ENCODE measurements around the gene FBXO38. TPM values are rescaled to one million over a fixed set of nuclear protein-coding genes. Genes with fewer than 3 reads are reported as not detected.

The FBXO38 gene
- total RNA-seq, 6 experiments from 2014 or later, result 28.1 to 31.7 (median 30.9) TPM

DNA sequence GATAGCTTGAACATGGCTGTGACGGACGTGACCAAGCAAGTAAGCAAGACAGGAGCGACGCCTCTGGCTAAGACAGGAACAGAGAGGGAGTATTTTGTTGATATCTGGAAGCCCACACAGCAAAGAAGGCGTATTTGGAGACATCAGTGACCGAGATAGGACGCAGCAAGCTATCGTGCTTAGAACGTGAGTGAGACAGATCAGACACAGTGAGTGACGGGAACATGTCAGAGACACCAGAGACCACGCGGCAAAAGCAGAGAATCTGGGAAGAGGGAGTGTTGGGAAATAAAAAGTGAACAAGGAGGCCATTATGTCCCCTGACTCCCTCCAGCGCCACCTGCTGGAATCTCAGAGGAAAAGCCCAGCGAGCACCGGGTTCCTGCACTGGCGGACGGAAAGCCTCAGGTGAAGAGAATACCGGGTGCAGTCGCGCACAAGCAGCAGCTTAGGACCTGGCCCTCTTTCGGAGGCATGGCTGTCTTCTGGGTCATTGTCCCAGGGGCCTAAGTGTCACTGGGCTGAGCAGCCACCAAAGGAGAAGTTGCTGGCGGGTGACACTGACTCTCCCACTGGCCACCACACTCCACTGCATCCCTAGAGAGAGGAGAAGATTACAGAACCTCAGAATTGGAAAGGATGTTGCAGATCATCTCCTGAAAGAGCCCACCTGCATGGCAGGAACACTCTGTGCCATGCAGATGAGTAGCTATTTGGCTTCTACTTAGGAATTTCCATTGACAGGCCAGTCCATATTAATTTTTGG is 99.1 kb downstream of the FBXO38 start:
- peaks cover 18% of the 10 kb centered on the region for H3K27me3 Mint-ChIP-seq (ENCODE audit: insufficient read depth)

DNA sequence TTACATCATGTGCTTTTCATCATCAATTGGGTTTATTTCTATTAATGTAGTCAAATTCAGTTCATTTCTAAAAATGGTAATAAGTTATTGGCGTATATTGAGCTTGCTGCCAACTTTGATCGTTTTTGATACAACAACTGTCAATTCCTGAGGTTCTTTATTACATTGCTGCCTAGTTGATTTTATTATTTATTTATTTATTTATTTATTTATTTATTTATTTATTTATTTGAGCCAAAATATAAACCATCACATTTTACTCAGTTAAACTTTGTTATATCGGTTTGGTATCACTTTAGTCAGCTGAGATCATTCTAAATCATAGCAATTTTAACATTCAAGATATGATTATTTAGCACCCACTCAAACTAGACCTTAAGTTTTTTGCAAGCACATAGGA is 100.0 kb downstream of the FBXO38 start:
- DNase-seq, result no peak
- TF ChIP-seq, protein P1, sequence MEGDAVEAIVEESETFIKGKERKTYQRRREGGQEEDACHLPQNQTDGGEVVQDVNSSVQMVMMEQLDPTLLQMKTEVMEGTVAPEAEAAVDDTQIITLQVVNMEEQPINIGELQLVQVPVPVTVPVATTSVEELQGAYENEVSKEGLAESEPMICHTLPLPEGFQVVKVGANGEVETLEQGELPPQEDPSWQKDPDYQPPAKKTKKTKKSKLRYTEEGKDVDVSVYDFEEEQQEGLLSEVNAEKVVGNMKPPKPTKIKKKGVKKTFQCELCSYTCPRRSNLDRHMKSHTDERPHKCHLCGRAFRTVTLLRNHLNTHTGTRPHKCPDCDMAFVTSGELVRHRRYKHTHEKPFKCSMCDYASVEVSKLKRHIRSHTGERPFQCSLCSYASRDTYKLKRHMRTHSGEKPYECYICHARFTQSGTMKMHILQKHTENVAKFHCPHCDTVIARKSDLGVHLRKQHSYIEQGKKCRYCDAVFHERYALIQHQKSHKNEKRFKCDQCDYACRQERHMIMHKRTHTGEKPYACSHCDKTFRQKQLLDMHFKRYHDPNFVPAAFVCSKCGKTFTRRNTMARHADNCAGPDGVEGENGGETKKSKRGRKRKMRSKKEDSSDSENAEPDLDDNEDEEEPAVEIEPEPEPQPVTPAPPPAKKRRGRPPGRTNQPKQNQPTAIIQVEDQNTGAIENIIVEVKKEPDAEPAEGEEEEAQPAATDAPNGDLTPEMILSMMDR (IDR thresholded peaks at IDR 0.05), result no peak
- H3K4me3 Mint-ChIP-seq, result no peak overlapping the region
- H3K9me3 Mint-ChIP-seq, result no peaks in the 10 kb centered on the region
- no peaks in the 10 kb centered on the region for H3K36me3 Mint-ChIP-seq (ENCODE audit: low read depth)
- H3K4me1 Mint-ChIP-seq (ENCODE audit: low read depth), result peaks cover 21% of the 10 kb centered on the region
- H3K27ac Mint-ChIP-seq, result no peak overlapping the region
- peaks cover 12% of the 10 kb centered on the region for H3K27me3 Mint-ChIP-seq (ENCODE audit: insufficient read depth)

More for the DNA sequence above, 99.1 kb downstream of the FBXO38 start:
- peak; percentile 31 for DNase-seq
- Mint-ChIP-seq H3K36me3 (ENCODE audit: low read depth) (no peaks in the 10 kb centered on the region), H3K4me3 (peak overlapping the region; percentile 81), H3K4me1 (ENCODE audit: low read depth) (peaks cover 21% of the 10 kb centered on the region), H3K27ac (no peak overlapping the region), H3K9me3 (no peaks in the 10 kb centered on the region)
- TF ChIP-seq, protein P1 (IDR thresholded peaks at IDR 0.05), result peak; percentile 86

DNA sequence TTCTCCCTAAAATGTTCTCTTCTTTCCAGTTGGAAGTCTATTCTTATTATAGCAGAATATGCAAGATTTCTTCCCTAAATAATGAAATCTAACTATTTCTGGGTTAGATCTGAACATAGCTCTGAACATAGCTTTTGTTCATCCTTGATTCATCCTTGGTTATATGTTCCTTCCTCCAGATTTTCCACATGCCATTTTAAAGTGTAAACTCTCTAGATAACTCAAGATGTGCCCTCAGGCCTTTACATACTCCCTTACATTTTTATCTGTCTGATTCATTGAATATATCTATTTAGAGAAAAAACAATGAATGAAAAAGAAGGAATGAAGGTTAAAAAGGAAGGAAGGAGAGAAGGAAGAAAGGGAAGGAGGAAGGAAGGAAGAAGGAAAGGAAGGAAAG is 100.9 kb downstream of the FBXO38 start:
- H3K27ac Mint-ChIP-seq, result no peak overlapping the region

DNA sequence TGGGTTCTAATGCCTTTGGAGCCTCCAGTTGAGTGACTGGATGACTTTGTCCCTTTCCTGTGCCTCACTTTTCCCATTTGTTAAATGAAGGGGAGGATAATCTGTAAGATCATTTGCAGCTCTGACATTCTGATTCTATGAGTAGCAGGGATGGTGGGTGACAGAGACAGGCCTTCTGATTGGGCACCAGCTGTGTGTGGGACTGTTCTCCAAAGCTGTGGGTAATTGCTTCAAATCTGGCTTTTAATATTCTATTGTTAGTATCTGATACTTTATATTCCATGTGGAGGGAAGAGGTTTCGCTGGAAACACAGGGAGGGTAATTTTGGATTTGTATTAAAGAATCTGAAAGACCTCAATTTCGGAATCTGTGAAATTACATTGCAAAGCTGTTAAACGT is 102.7 kb downstream of the FBXO38 start:
- Mint-ChIP-seq H3K4me1 (ENCODE audit: low read depth) (peaks cover 21% of the 10 kb centered on the region), H3K27me3 (ENCODE audit: insufficient read depth) (peaks cover 11% of the 10 kb centered on the region), H3K4me3 (no peak overlapping the region), H3K36me3 (ENCODE audit: low read depth) (no peaks in the 10 kb centered on the region), H3K27ac (no peak overlapping the region), H3K9me3 (no peaks in the 10 kb centered on the region)
- TF ChIP-seq, protein P1 (IDR thresholded peaks at IDR 0.05), result no peak
- no peak for DNase-seq

More for the DNA sequence above, 100.9 kb downstream of the FBXO38 start:
- Mint-ChIP-seq H3K4me3 (no peak overlapping the region), H3K9me3 (no peaks in the 10 kb centered on the region), H3K27me3 (ENCODE audit: insufficient read depth) (peaks cover 8% of the 10 kb centered on the region), H3K36me3 (ENCODE audit: low read depth) (no peaks in the 10 kb centered on the region), H3K4me1 (ENCODE audit: low read depth) (peaks cover 21% of the 10 kb centered on the region)
- peak; percentile 14 for DNase-seq
- TF ChIP-seq, protein P1 (IDR thresholded peaks at IDR 0.05), result no peak

DNA sequence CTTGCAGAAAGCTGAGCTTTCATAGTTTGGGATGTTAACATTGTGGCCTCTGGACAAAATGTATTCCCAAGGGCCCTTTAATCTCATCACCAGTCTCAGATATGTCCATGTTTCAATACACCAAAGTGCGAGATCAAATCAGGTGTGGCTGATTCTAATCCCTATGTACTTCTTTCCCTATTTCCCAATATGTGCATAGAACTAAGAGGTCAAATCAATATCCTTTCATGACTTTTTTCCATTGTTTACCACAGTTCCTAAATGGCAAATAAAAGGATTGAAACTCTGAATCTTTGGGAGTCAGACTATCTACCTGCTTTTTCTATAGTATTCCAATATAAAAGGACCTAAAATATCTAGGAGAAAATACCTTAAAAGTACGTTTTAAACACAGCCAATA is 105.0 kb downstream of the FBXO38 start:
- no peak overlapping the region for H3K4me3 Mint-ChIP-seq
- peaks cover 8% of the 10 kb centered on the region for H3K4me1 Mint-ChIP-seq (ENCODE audit: low read depth)
- H3K9me3 Mint-ChIP-seq, result no peaks in the 10 kb centered on the region
- H3K36me3 Mint-ChIP-seq (ENCODE audit: low read depth), result no peaks in the 10 kb centered on the region
- no peak for DNase-seq
- TF ChIP-seq, protein P1 (IDR thresholded peaks at IDR 0.05), result no peak
- peaks cover 11% of the 10 kb centered on the region for H3K27me3 Mint-ChIP-seq (ENCODE audit: insufficient read depth)
- H3K27ac Mint-ChIP-seq, result no peak overlapping the region

All from HFFc6 (cell line).